GF-D8 (cell line): ENCODE data around the gene CDR2.
"Not testable (repeated sequence)": the region's sequence is repeated elsewhere in the genome, so short reads cannot be mapped to it uniquely, and the experiment has no call there.

Experiments used
- DNase-seq: peaks from one replicate; lab custom pipeline; 2025; lab: John Stamatoyannopoulos, UW

CDR2 gene

GRCh38 chr16:22374311-22375116 lies at the start of gene CDR2:
Gene CDR2 (minus strand): TSS chr16:22374619. CDS start chr16:22374309, 310 bp downstream.
- peak; percentile 90 for DNase-seq

DNA sequence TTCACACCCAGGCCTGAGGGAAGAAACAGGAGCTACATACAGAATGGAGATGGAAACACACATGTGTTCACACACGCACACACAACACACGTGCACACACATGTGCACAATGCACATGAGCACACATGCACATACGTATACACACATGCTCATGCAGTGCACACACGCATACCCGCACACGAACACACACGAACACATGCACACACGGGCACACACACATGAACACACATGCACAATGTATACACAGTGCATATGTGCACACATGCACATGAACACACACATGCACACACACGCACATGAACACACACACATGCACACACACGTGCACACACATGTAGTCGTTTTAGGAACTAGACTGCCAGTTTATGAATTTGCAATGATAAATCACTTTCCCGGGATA lies 49.3 kb upstream of the CDR2 start:
- no peak for DNase-seq

DNA sequence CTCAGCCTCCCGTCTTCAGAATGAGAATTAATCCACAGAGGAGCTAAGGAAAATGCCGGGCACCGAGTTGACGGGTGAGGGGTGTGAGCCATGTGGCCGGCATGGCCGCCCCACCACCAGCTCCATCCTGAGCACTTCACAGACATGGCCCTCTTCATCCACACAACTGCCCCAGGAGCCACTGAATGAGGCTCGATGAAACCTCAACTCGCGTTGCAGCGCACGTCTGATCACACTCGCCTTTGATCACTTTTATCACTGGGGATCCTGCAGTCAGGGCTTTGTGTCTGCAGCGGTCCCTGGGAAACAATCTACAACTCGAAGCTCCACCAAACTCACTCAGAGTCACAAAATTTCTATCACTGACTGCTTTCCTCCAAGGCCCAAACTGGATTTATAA lies 46.7 kb upstream of the CDR2 start:
- no peak for DNase-seq

GRCh38 chr16:22420606-22421135 lies 46.3 kb upstream of the CDR2 start:
- no peak for DNase-seq

- no peak for DNase-seq
Observed at GRCh38 chr16:22419908-22420307, 45.5 kb upstream of the CDR2 start.

DNA sequence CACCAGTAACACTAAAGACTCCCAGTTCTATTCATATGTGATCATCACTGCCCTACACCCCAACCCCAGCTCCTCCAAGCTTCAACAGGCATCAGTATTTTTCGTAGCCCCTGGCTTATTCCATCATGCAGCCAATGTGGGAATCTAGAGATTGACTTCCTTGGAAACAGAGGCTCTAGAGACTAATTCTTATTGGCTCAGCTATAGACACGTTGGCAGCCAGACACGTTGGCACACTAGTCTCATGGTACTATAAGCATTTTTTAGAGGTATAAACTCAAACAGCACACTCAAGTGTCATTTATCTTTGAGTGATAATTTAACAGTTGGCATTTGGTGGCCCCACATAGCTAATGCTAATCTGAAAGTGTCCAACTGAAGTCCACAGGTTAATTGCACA lies 44.4 kb upstream of the CDR2 start:
- DNase-seq, result no peak

GRCh38 chr16:22417798-22418197 lies 43.4 kb upstream of the CDR2 start:
- not testable (repeated sequence) for DNase-seq

GRCh38 chr16:22417019-22417418 lies 42.6 kb upstream of the CDR2 start:
- DNase-seq, result no peak

DNA sequence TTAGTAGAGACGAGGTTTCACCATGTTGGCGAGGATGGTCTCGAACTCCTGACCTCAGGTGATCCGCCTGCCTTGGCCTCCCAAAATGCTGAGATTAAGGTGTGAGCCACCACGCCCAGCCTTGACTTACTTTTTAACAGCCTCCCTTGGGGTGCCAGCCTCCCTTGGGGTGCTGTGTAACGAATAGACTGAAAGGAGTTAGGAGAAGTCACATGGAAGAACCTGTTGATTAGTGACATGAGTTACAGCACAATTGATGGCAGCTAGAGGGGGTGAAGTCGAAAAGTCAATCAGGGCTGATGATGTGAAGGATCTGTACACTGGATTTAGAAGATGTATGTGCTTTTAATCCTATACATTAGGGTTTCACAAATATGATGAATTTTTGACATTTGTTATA lies 39.4 kb upstream of the CDR2 start:
- no peak for DNase-seq

DNA sequence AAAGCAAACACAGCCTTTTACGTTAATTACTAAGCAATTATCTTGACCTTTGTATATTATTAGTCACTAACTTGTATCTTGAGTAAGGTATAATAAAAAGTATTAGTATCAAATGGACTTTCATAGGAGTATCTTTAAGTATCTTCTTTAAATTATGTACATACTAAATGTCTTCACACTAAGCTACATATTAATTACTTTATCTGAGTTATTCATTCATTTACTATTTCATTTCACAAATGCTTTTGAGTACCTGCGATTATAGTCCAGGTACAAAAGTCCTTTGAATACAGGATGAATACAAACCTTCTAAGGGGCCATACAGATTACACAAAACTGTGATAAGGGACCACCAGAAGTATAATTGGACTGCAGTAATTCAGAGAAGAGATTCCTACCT lies 33.1 kb upstream of the CDR2 start:
- DNase-seq, result no peak

GRCh38 chr16:22402191-22402590 lies 27.8 kb upstream of the CDR2 start:
- DNase-seq, result no peak

- DNase-seq, result peak; percentile 7
Observed at GRCh38 chr16:22400900-22401299, 26.5 kb upstream of the CDR2 start.

- no peak for DNase-seq
Observed at GRCh38 chr16:22397931-22398330, 23.5 kb upstream of the CDR2 start.

- no peak for DNase-seq
Observed at GRCh38 chr16:22397464-22397863, 23.0 kb upstream of the CDR2 start.

- no peak for DNase-seq
Observed at GRCh38 chr16:22395960-22396359, 21.5 kb upstream of the CDR2 start.

GRCh38 chr16:22394121-22394520 lies 19.7 kb upstream of the CDR2 start:
- no peak for DNase-seq

GRCh38 chr16:22388101-22388644 lies 13.8 kb upstream of the CDR2 start:
- DNase-seq, result no peak

- DNase-seq, result no peak
Observed at GRCh38 chr16:22386976-22387375, 12.6 kb upstream of the CDR2 start.

GRCh38 chr16:22385196-22385595 lies 10.8 kb upstream of the CDR2 start:
- no peak for DNase-seq

DNA sequence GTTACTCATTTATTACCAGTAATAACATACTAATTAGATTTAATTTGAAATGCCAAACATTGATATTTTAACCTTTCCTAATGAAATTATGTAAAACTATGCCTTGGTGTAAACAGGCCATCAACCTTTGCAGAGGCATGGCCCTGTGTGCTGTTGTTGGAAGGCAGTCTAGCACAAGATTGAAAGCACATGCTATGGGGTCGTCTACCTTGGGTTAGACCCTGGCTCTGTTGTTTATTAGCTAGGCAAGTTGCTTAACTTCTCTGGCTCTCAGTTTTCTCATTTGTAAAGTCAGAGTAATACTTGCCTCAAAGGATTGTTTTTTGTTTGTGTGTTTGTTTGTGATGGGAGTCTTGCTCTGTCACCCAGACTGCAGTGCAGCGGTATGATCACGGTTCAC lies 9.4 kb upstream of the CDR2 start:
- DNase-seq, result no peak

- DNase-seq, result no peak
Observed at GRCh38 chr16:22381392-22381791, 7.0 kb upstream of the CDR2 start.

- no peak for DNase-seq
Observed at GRCh38 chr16:22380529-22380928, 6.1 kb upstream of the CDR2 start.

GRCh38 chr16:22379656-22380055 lies 5.2 kb upstream of the CDR2 start:
- DNase-seq, result no peak
